ENCODE measurements around the gene FEN1.

The FEN1 gene

GRCh38 chr11:61792310-61793082, at the start of gene FEN1, which contains the start of gene TMEM258:
Gene FEN1 (plus strand): TSS chr11:61792911. CDS start chr11:61795362, 2,451 bp downstream.
Gene TMEM258 (minus strand): TSS chr11:61792599. CDS start chr11:61792558, 41 bp downstream.
- peak; percentile 98 for DNase-seq

GRCh38 chr11:61743486-61744095, 49.1 kb upstream of the FEN1 start:
- DNase-seq = no peak

GRCh38 chr11:61744181-61744580, 48.5 kb upstream of the FEN1 start:
- DNase-seq = no peak

GRCh38 chr11:61744609-61745156, 48.0 kb upstream of the FEN1 start:
- DNase-seq = no peak

- DNase-seq = peak; percentile 33
Measured at GRCh38 chr11:61745781-61746441, 46.8 kb upstream of the FEN1 start.

GRCh38 chr11:61746442-61747191, 46.1 kb upstream of the FEN1 start:
- DNase-seq = no peak

GRCh38 chr11:61747192-61747966, 45.3 kb upstream of the FEN1 start:
- DNase-seq = no peak

- DNase-seq = no peak
Measured at GRCh38 chr11:61747967-61748285, 44.8 kb upstream of the FEN1 start.

- no peak for DNase-seq
Measured at GRCh38 chr11:61749591-61750217, 43.0 kb upstream of the FEN1 start.

GRCh38 chr11:61750631-61751273, 42.0 kb upstream of the FEN1 start:
- no peak for DNase-seq

- DNase-seq = no peak
Measured at GRCh38 chr11:61751384-61751783, 41.3 kb upstream of the FEN1 start.

- DNase-seq = peak; percentile 22
Measured at GRCh38 chr11:61752117-61752924, 40.4 kb upstream of the FEN1 start, which contains the start of gene MYRF. Gene MYRF (plus strand): TSS chr11:61752636. CDS start chr11:61752745, 109 bp downstream.

- DNase-seq = no peak
Measured at GRCh38 chr11:61752925-61753521, 39.7 kb upstream of the FEN1 start.

- no peak for DNase-seq
Measured at GRCh38 chr11:61753672-61754071, 39.0 kb upstream of the FEN1 start.

GRCh38 chr11:61754534-61755482, 37.9 kb upstream of the FEN1 start:
- no peak for DNase-seq

- DNase-seq = no peak
Measured at GRCh38 chr11:61756147-61756451, 36.6 kb upstream of the FEN1 start.

GRCh38 chr11:61756452-61757212, 36.1 kb upstream of the FEN1 start:
- no peak for DNase-seq
